Gastrocnemius medialis (tissue), 4 donors: ENCODE data around the gene GABBR2. TPM values are rescaled to one million over a fixed set of nuclear protein-coding genes. Genes with fewer than 3 reads are reported as not detected.

ENCODE experiments used
- ATAC-seq, 2 donors: fragments of 150-250 bp; one replicate each; pipeline ENCODE4 v1.9.1; 2016
- DNase-seq, 2 donors: peaks; one replicate each; pipeline ENCODE4 v3.0.0-alpha.2; 2019
- H3K27ac ChIP-seq, 4 donors: fragments of 200-600 bp; sonication (generic); 1 replicate in 1 of 4; 2 replicates in 3 of 4; pipeline ENCODE4 v1.5.1; 2016 to 2018; ENCODE audit warnings: mild to moderate bottlenecking in 2 of 4, moderate library complexity in 1 of 4
- H3K27me3 ChIP-seq, 3 donors: fragments of 200-600 bp; sonication (generic) in 2 of 3; 1 replicate in 1 of 3; 2 replicates in 2 of 3; pipeline versions ENCODE4 v1.5.1 to v1.6.0; 2016 to 2019; ENCODE audit warnings: mild to moderate bottlenecking in 1 of 3, moderate library complexity in 1 of 3
- H3K36me3 ChIP-seq, 2 donors: fragments of 200-600 bp; sonication (generic) in 1 of 2; one replicate each; pipeline ENCODE4 v1.5.1; 2017 to 2018
- H3K4me1 ChIP-seq, 2 donors: fragments of 200-600 bp; sonication (generic) in 1 of 2; one replicate each; pipeline ENCODE4 v1.5.1; 2016 to 2017; ENCODE audit warnings: mild to moderate bottlenecking in 2 of 2
- H3K4me3 ChIP-seq, 4 donors: fragments of 200-600 bp; sonication (generic) in 3 of 4; 1 replicate in 1 of 4; 2 replicates in 3 of 4; pipeline ENCODE4 v1.5.1; 2016 to 2019; ENCODE audit warnings: mild to moderate bottlenecking in 2 of 4
- H3K9me3 ChIP-seq, 3 donors: fragments of 200-600 bp; sonication (generic) in 2 of 3; 1 replicate in 1 of 3; 2 replicates in 2 of 3; pipeline ENCODE4 v1.5.1; 2016 to 2019
- CTCF ChIP-seq, 5 experiments: fragments of 450-650 bp in 3 of 5; fragments of 200-600 bp in 2 of 5; sonication (generic) in 2 of 5; IDR thresholded peaks in 4 of 5; conservative IDR thresholded peaks in 1 of 5; 1 replicate in 4 of 5; 2 replicates in 1 of 5; pipeline ENCODE4 v1.5.1; 2016 to 2019; ENCODE audit warnings: antibody characterized with exemption in 5 of 5, mild to moderate bottlenecking in 3 of 5, moderate library complexity in 3 of 5
- POLR2A ChIP-seq, 2 donors: fragments of 450-650 bp; IDR thresholded peaks; one replicate each; pipeline ENCODE4 v1.6.1; 2017; ENCODE audit warnings: antibody characterized with exemption in 2 of 2, mild to moderate bottlenecking in 2 of 2, moderate library complexity in 2 of 2
- in situ Hi-C, 4 donors: fragments of 200-750 bp; cut with MboI; loops; one replicate each; pipeline versions ENCODE4 v1.15.0 to v1.8.0; 2017; ENCODE audit warnings: low sequenced_read_pairs in 4 of 4
- intact Hi-C: fragments of 100-400 bp; cut with DNase I; formaldehyde crosslinking; loops from one replicate; pipeline ENCODE4 v1.15.1; 2023; ENCODE audit warnings: low total_unique reads
- total RNA-seq, 4 donors: library from RNA; depleted of rRNA; stranded (reverse); fragments of >200 nt; gene quantifications; one replicate each; pipeline versions ENCODE4 v1.1.0 to v1.2.3, GENCODE V29; 2016

GABBR2 gene
- total RNA-seq, 4 donors from 2014 or later, result 0.46 to 0.80 TPM; not detected in 2

GRCh38 chr9:98619788-98620187 lies 88.9 kb downstream of the GABBR2 start:
- H3K9me3 ChIP-seq, result no peaks in the 10 kb centered on the region
- intact Hi-C loops, result no loop called here
- DNase-seq, result no peak
- in situ Hi-C loops, result no loop called here
- no peak for ATAC-seq
- H3K4me3 ChIP-seq, result no peak overlapping the region
- no peaks in the 10 kb centered on the region for H3K36me3 ChIP-seq
- no peaks in the 10 kb centered on the region for H3K27me3 ChIP-seq
- H3K27ac ChIP-seq, result no peak overlapping the region
- TF ChIP-seq CTCF (IDR thresholded peaks at IDR 0.05 in 4 of 5, conservative IDR thresholded peaks at IDR 0.05 in 1 of 5) (no peak), POLR2A (IDR thresholded peaks at IDR 0.05) (no peak)
- no peaks in the 10 kb centered on the region for H3K4me1 ChIP-seq

- intact Hi-C loops, result no loop called here
- TF ChIP-seq POLR2A (IDR thresholded peaks at IDR 0.05) (no peak), CTCF (IDR thresholded peaks at IDR 0.05 in 4 of 5, conservative IDR thresholded peaks at IDR 0.05 in 1 of 5) (no peak)
- no peak overlapping the region for H3K4me3 ChIP-seq
These were observed 93.1 kb downstream of the GABBR2 start for GRCh38 chr9:98615633-98616032.

GRCh38 chr9:98614941-98615340 lies 93.8 kb downstream of the GABBR2 start:
- H3K27me3 ChIP-seq, result no peaks in the 10 kb centered on the region
- DNase-seq, result no peak
- in situ Hi-C loops, result no loop called here
- no peak overlapping the region for H3K27ac ChIP-seq
- H3K9me3 ChIP-seq, result no peaks in the 10 kb centered on the region
- intact Hi-C loops, result no loop called here
- no peak overlapping the region for H3K4me3 ChIP-seq
- no peaks in the 10 kb centered on the region for H3K4me1 ChIP-seq
- no peaks in the 10 kb centered on the region for H3K36me3 ChIP-seq
- TF ChIP-seq CTCF (IDR thresholded peaks at IDR 0.05 in 4 of 5, conservative IDR thresholded peaks at IDR 0.05 in 1 of 5) (no peak), POLR2A (IDR thresholded peaks at IDR 0.05) (no peak)
- ATAC-seq, result no peak

More at GRCh38 chr9:98615633-98616032, 93.1 kb downstream of the GABBR2 start:
- H3K36me3 ChIP-seq, result no peaks in the 10 kb centered on the region
- DNase-seq (no peak), ATAC-seq (no peak)
- H3K27ac ChIP-seq, result no peak overlapping the region
- H3K4me1 ChIP-seq, result no peaks in the 10 kb centered on the region
- H3K27me3 ChIP-seq, result no peaks in the 10 kb centered on the region
- H3K9me3 ChIP-seq, result no peaks in the 10 kb centered on the region
- in situ Hi-C loops, result no loop called here

GRCh38 chr9:98612061-98612752 lies 96.5 kb downstream of the GABBR2 start:
- Histone ChIP-seq H3K4me1 (no peaks in the 10 kb centered on the region), H3K36me3 (no peaks in the 10 kb centered on the region), H3K27ac (no peak overlapping the region), H3K27me3 (no peaks in the 10 kb centered on the region), H3K4me3 (no peak overlapping the region), H3K9me3 (no peaks in the 10 kb centered on the region)
- ATAC-seq, result no peak
- in situ Hi-C loops, result no loop called here
- no peak for TF ChIP-seq CTCF (IDR thresholded peaks at IDR 0.05 in 4 of 5, conservative IDR thresholded peaks at IDR 0.05 in 1 of 5)
- no peak for TF ChIP-seq POLR2A (IDR thresholded peaks at IDR 0.05)
- DNase-seq, result no peak
- intact Hi-C loops, result no loop called here

- intact Hi-C loops (loop anchor here (2.0 kb wide), 1 partner anchor 59 kb away; no protein-coding TSS in a partner anchor), in situ Hi-C loops (no loop called here)
These were observed 97.4 kb downstream of the GABBR2 start for GRCh38 chr9:98611319-98611718.

More at GRCh38 chr9:98611319-98611718, 97.4 kb downstream of the GABBR2 start:
- H3K9me3 ChIP-seq, result no peaks in the 10 kb centered on the region
- DNase-seq (no peak), ATAC-seq (no peak)
- H3K4me3 ChIP-seq, result no peak overlapping the region
- no peak overlapping the region for H3K27ac ChIP-seq
- no peaks in the 10 kb centered on the region for H3K36me3 ChIP-seq
- H3K27me3 ChIP-seq, result no peaks in the 10 kb centered on the region
- H3K4me1 ChIP-seq, result no peaks in the 10 kb centered on the region
- TF ChIP-seq POLR2A (IDR thresholded peaks at IDR 0.05) (no peak), CTCF (IDR thresholded peaks at IDR 0.05 in 4 of 5, conservative IDR thresholded peaks at IDR 0.05 in 1 of 5) (no peak)
